Trophoblast cell (in vitro differentiated cells and primary cell): ENCODE measurements around the gene ZMYND8.

Experiments used
- DNase-seq, 2 donors: peaks; one replicate each; pipeline ENCODE4 v3.0.0-alpha.2; 2016
- H2AFZ ChIP-seq: 2 replicates; pipeline ENCODE4 v1.6.1; 2013; ENCODE audit warnings: low read length, moderate library complexity, mild to moderate bottlenecking; ENCODE audit not compliant: insufficient read depth, poor library complexity
- H2AK5ac ChIP-seq: 2 replicates; pipeline ENCODE4 v1.6.1; 2013; ENCODE audit warnings: mild to moderate bottlenecking, low read length
- H2BK120ac ChIP-seq: 2 replicates; pipeline ENCODE4 v1.6.1; 2013; ENCODE audit warnings: low read length, mild to moderate bottlenecking, moderate library complexity; ENCODE audit not compliant: insufficient read depth, poor library complexity
- H2BK12ac ChIP-seq: 2 replicates; pipeline ENCODE4 v1.6.1; 2013; ENCODE audit warnings: mild to moderate bottlenecking, low read length, moderate library complexity
- H2BK5ac ChIP-seq: 2 replicates; pipeline ENCODE4 v1.6.1; 2013; ENCODE audit warnings: low read length, low read depth, moderate library complexity, mild to moderate bottlenecking; ENCODE audit not compliant: poor library complexity
- H3K14ac ChIP-seq: 2 replicates; pipeline ENCODE4 v1.6.1; 2013; ENCODE audit warnings: mild to moderate bottlenecking, low read length
- H3K18ac ChIP-seq: 2 replicates; pipeline ENCODE4 v1.6.1; 2013; ENCODE audit warnings: mild to moderate bottlenecking, low read length
- H3K23ac ChIP-seq: 2 replicates; pipeline ENCODE4 v1.6.1; 2013; ENCODE audit warnings: low read length
- H3K27ac ChIP-seq: 2 replicates; pipeline ENCODE4 v1.5.1; 2013; ENCODE audit warnings: low read depth, mild to moderate bottlenecking, inconsistent platforms, low read length, moderate library complexity
- H3K27me3 ChIP-seq: 2 replicates; pipeline ENCODE4 v1.6.1; 2013; ENCODE audit warnings: inconsistent platforms, mild to moderate bottlenecking, low read length, moderate library complexity; ENCODE audit not compliant: insufficient read depth
- H3K36me3 ChIP-seq, 2 experiments: 1 replicate in 1 of 2; 2 replicates in 1 of 2; pipeline ENCODE4 v1.6.1; 2013; ENCODE audit warnings: low read length in 2 of 2, mild to moderate bottlenecking in 2 of 2, moderate library complexity in 1 of 2; ENCODE audit not compliant: insufficient read depth in 2 of 2, control insufficient read depth in 1 of 2
- H3K4ac ChIP-seq: 2 replicates; pipeline ENCODE4 v1.6.1; 2013; ENCODE audit warnings: low read depth, mild to moderate bottlenecking, low read length, moderate library complexity
- H3K4me1 ChIP-seq, 2 experiments: 1 replicate in 1 of 2; 2 replicates in 1 of 2; pipeline ENCODE4 v1.6.1; 2013; ENCODE audit warnings: low read length in 2 of 2, mild to moderate bottlenecking in 2 of 2, moderate library complexity in 1 of 2; ENCODE audit not compliant: insufficient read depth in 2 of 2, control insufficient read depth in 1 of 2
- H3K4me2 ChIP-seq: 2 replicates; pipeline ENCODE4 v1.6.1; 2013; ENCODE audit warnings: inconsistent platforms, mild to moderate bottlenecking, low read length, moderate library complexity
- H3K4me3 ChIP-seq: 2 replicates; pipeline ENCODE4 v1.5.1; 2013; ENCODE audit warnings: mild to moderate bottlenecking, low read depth, low read length, inconsistent platforms
- H3K79me1 ChIP-seq: one replicate; pipeline ENCODE4 v1.6.1; 2013; ENCODE audit warnings: low read length
- H3K79me2 ChIP-seq: 2 replicates; pipeline ENCODE4 v1.6.1; 2013; ENCODE audit warnings: low read length, mild to moderate bottlenecking; ENCODE audit not compliant: control insufficient read depth, insufficient read depth, poor library complexity
- H3K9ac ChIP-seq: 2 replicates; pipeline ENCODE4 v1.6.1; 2013; ENCODE audit warnings: mild to moderate bottlenecking, low read length
- H3K9me3 ChIP-seq: 2 replicates; pipeline ENCODE4 v1.6.1; 2013; ENCODE audit warnings: low read depth, mild to moderate bottlenecking, control low read depth, inconsistent platforms, low read length; ENCODE audit not compliant: insufficient read depth
- H4K12ac ChIP-seq: 2 replicates; pipeline ENCODE4 v1.6.1; 2013; ENCODE audit warnings: low read depth, mild to moderate bottlenecking, low read length, moderate library complexity
- H4K8ac ChIP-seq: 2 replicates; pipeline ENCODE4 v1.6.1; 2013; ENCODE audit warnings: low read depth, mild to moderate bottlenecking, low read length, moderate library complexity
- H4K91ac ChIP-seq: one replicate; pipeline ENCODE4 v1.6.1; 2013; ENCODE audit warnings: low read depth, mild to moderate bottlenecking, low read length, moderate library complexity
- WGBS: extraction: QIAGEN DNeasy Blood & Tissue Kit; methylation state at CpG from one replicate; pipeline ENCODE4 v1.1.7; 2013; ENCODE audit warnings: missing lambda C conversion rate; ENCODE audit not compliant: insufficient read length, insufficient coverage; ENCODE audit errors: extremely low coverage; 5-methylcytosine and 5-hydroxymethylcytosine counted together

ZMYND8 gene

GRCh38 chr20:47238780-47239718 lies 117.5 kb downstream of the ZMYND8 start:
- Histone ChIP-seq H3K36me3 (peaks cover 38 to 47% of the 10 kb centered on the region in 2 experiments), H3K4me1 (no peaks in the 10 kb centered on the region), H3K18ac (no peak overlapping the region), H3K4me2 (no peak overlapping the region), H3K79me2 (no peaks in the 10 kb centered on the region), H3K14ac (no peak overlapping the region), H3K79me1 (no peaks in the 10 kb centered on the region), H4K8ac (no peak overlapping the region), H3K9me3 (peaks cover 3% of the 10 kb centered on the region), H3K4ac (no peak overlapping the region), H3K27ac (no peak overlapping the region), H2BK12ac (no peak overlapping the region), H2BK5ac (no peak overlapping the region), H4K12ac (no peak overlapping the region), H3K27me3 (no peaks in the 10 kb centered on the region), H2AFZ (no peak overlapping the region), H3K9ac (no peak overlapping the region), H4K91ac (no peak overlapping the region), H3K4me3 (no peak overlapping the region), H2BK120ac (no peak overlapping the region), H3K23ac (no peak overlapping the region), H2AK5ac (no peak overlapping the region)
- no peak for DNase-seq
- no CpG with 5 or more reads among the region's 51 CpGs for WGBS

- no peak overlapping the region for H3K4me2 ChIP-seq
- H4K91ac ChIP-seq, result no peak overlapping the region
- H3K27me3 ChIP-seq, result no peaks in the 10 kb centered on the region
- no peak overlapping the region for H2BK5ac ChIP-seq
- no peak overlapping the region for H3K14ac ChIP-seq
- no peak overlapping the region for H4K12ac ChIP-seq
- WGBS, result no CpG with 5 or more reads among the region's 4 CpGs
- no peak overlapping the region for H3K4me3 ChIP-seq
- no peak overlapping the region for H2AFZ ChIP-seq
- no peak overlapping the region for H3K23ac ChIP-seq
- peaks cover 45 to 55% of the 10 kb centered on the region in 2 experiments for H3K36me3 ChIP-seq
- H3K9me3 ChIP-seq, result peaks cover 3% of the 10 kb centered on the region
- H3K9ac ChIP-seq, result no peak overlapping the region
- no peak overlapping the region for H2AK5ac ChIP-seq
- no peak overlapping the region for H3K27ac ChIP-seq
- no peaks in the 10 kb centered on the region for H3K79me2 ChIP-seq
- no peak overlapping the region for H2BK12ac ChIP-seq
- H2BK120ac ChIP-seq, result no peak overlapping the region
- no peak overlapping the region for H4K8ac ChIP-seq
- H3K79me1 ChIP-seq, result no peaks in the 10 kb centered on the region
- H3K18ac ChIP-seq, result no peak overlapping the region
- H3K4me1 ChIP-seq, result peaks cover 0 to 2% of the 10 kb centered on the region in 2 experiments
- no peak overlapping the region for H3K4ac ChIP-seq
- no peak for DNase-seq
Measured at GRCh38 chr20:47237715-47238114, 118.8 kb downstream of the ZMYND8 start.

- no CpG with 5 or more reads among the region's 1 CpG for WGBS
- Histone ChIP-seq H2BK12ac (no peak overlapping the region), H3K27ac (no peak overlapping the region)
Measured at GRCh38 chr20:47236639-47236900, 119.9 kb downstream of the ZMYND8 start.

GRCh38 chr20:47235853-47236638 lies 120.5 kb downstream of the ZMYND8 start:
- no peak overlapping the region for H2AK5ac ChIP-seq
- no peaks in the 10 kb centered on the region for H3K79me1 ChIP-seq
- H4K91ac ChIP-seq, result no peak overlapping the region
- no peak overlapping the region for H3K23ac ChIP-seq
- H4K12ac ChIP-seq, result no peak overlapping the region
- no CpG with 5 or more reads among the region's 14 CpGs for WGBS
- H3K4me3 ChIP-seq, result no peak overlapping the region
- H3K9me3 ChIP-seq, result peaks cover 3% of the 10 kb centered on the region
- H3K27me3 ChIP-seq, result no peaks in the 10 kb centered on the region
- H3K79me2 ChIP-seq, result no peaks in the 10 kb centered on the region
- no peak overlapping the region for H3K4ac ChIP-seq
- no peak overlapping the region for H2BK5ac ChIP-seq
- H3K14ac ChIP-seq, result no peak overlapping the region
- no peak for DNase-seq
- no peak overlapping the region for H3K4me2 ChIP-seq
- no peak overlapping the region for H3K9ac ChIP-seq
- no peak overlapping the region for H4K8ac ChIP-seq
- H3K27ac ChIP-seq, result no peak overlapping the region
- no peak overlapping the region for H2BK120ac ChIP-seq
- H3K36me3 ChIP-seq, result peaks cover 38 to 48% of the 10 kb centered on the region in 2 experiments
- H2BK12ac ChIP-seq, result no peak overlapping the region
- no peak overlapping the region for H2AFZ ChIP-seq
- H3K18ac ChIP-seq, result no peak overlapping the region
- H3K4me1 ChIP-seq, result peaks cover 0 to 4% of the 10 kb centered on the region in 2 experiments

More at GRCh38 chr20:47236639-47236900, 119.9 kb downstream of the ZMYND8 start:
- H3K9ac ChIP-seq, result no peak overlapping the region
- H3K23ac ChIP-seq, result no peak overlapping the region
- H3K4me3 ChIP-seq, result no peak overlapping the region
- H3K4me1 ChIP-seq, result peaks cover 0 to 2% of the 10 kb centered on the region in 2 experiments
- peaks cover 39 to 49% of the 10 kb centered on the region in 2 experiments for H3K36me3 ChIP-seq
- H3K14ac ChIP-seq, result no peak overlapping the region
- no peak overlapping the region for H2BK120ac ChIP-seq
- no peak overlapping the region for H4K8ac ChIP-seq
- no peak overlapping the region for H3K4ac ChIP-seq
- H2BK5ac ChIP-seq, result no peak overlapping the region
- no peak overlapping the region for H4K91ac ChIP-seq
- no peaks in the 10 kb centered on the region for H3K79me2 ChIP-seq
- no peak overlapping the region for H3K4me2 ChIP-seq
- no peak overlapping the region for H4K12ac ChIP-seq
- H3K9me3 ChIP-seq, result peaks cover 3% of the 10 kb centered on the region
- H3K27me3 ChIP-seq, result no peaks in the 10 kb centered on the region
- no peak for DNase-seq
- H2AFZ ChIP-seq, result no peak overlapping the region
- H3K79me1 ChIP-seq, result no peaks in the 10 kb centered on the region
- no peak overlapping the region for H2AK5ac ChIP-seq
- H3K18ac ChIP-seq, result no peak overlapping the region
